GM19099 (cell line): ENCODE results near the gene POLD4.
A peak's percentile ranks its signal among the peaks of the same experiment; 100 is the strongest.

Source experiments
- POLR2A ChIP-seq: IDR thresholded peaks from 3 replicates; pipeline ENCODE4 v1.6.1; 2011; ENCODE audit warnings: low read depth; ENCODE audit not compliant: insufficient read length; ENCODE audit errors: extremely low read depth

The POLD4 gene

GRCh38 chr11:67353317-67354074, at the start of gene POLD4:
TSS of gene POLD4 (minus strand) at chr11:67353546. CDS start at chr11:67353399, 147 bp downstream.
- TF ChIP-seq POLR2A = peak; percentile 95

- peak; percentile 95 for TF ChIP-seq POLR2A
Observed at GRCh38 chr11:67401495-67402191, 48.3 kb upstream of the POLD4 start, which contains the start of gene PPP1CA. TSS of gene PPP1CA (minus strand) at chr11:67401858. CDS start at chr11:67401782, 76 bp downstream.

GRCh38 chr11:67400942-67401494, 47.7 kb upstream of the POLD4 start:
- TF ChIP-seq POLR2A = no peak

- no peak for TF ChIP-seq POLR2A
Observed at GRCh38 chr11:67400251-67400941, 47.0 kb upstream of the POLD4 start.

GRCh38 chr11:67398661-67399563, 45.6 kb upstream of the POLD4 start:
- no peak for TF ChIP-seq POLR2A

GRCh38 chr11:67397986-67398660, 44.8 kb upstream of the POLD4 start:
- no peak for TF ChIP-seq POLR2A

- TF ChIP-seq POLR2A = no peak
Observed at GRCh38 chr11:67397536-67397935, 44.2 kb upstream of the POLD4 start.

- TF ChIP-seq POLR2A = no peak
Observed at GRCh38 chr11:67396587-67397389, 43.4 kb upstream of the POLD4 start.

GRCh38 chr11:67396259-67396581, 42.9 kb upstream of the POLD4 start:
- TF ChIP-seq POLR2A = no peak

GRCh38 chr11:67395555-67396258, 42.4 kb upstream of the POLD4 start:
- TF ChIP-seq POLR2A = no peak

GRCh38 chr11:67393990-67394389, 40.6 kb upstream of the POLD4 start:
- TF ChIP-seq POLR2A = no peak

GRCh38 chr11:67393437-67393836, 40.1 kb upstream of the POLD4 start:
- TF ChIP-seq POLR2A = no peak
